Caco-2 (cell line): Measurements from ENCODE around the gene REG3A. TPM values are rescaled to one million over a fixed set of nuclear protein-coding genes. Genes with fewer than 3 reads are reported as not detected.
A peak's percentile ranks its signal among the peaks of the same experiment; 100 is the strongest.

Experiments used
- BruUV-seq: library from RNA; stranded (reverse); fragments of 400-500 nt; replicated peaks from 2 replicates; lab custom pipeline; 2021; lab: Mats Ljungman, UMichigan
- CTCF ChIA-PET: fragments of 300-600 bp; sonication (Branson Sonifier 250); formaldehyde crosslinking; loops from one replicate; lab custom pipeline; 2022; ENCODE audit warnings: antibody characterized with exemption; lab: Charles Lee
- POLR2A ChIA-PET: fragments of 300-600 bp; sonication (Branson Sonifier 250); formaldehyde crosslinking; loops from one replicate; lab custom pipeline; 2022; ENCODE audit warnings: antibody characterized with exemption; lab: Charles Lee
- DNase-seq, 2 experiments: peaks; one replicate each; pipeline versions ENCODE4 v3.0.0 to v3.0.0-alpha.2; 2020 to 2022
- H3K27me3 ChIP-seq: replicated peaks from 2 replicates; pipeline ENCODE4 v1.6.0; 2011; ENCODE audit warnings: low read length; ENCODE audit not compliant: control insufficient read depth, insufficient read depth
- H3K36me3 ChIP-seq: 2 replicates; pipeline ENCODE4 v1.5.1; 2011; ENCODE audit warnings: low read length; ENCODE audit not compliant: control insufficient read depth, insufficient read depth
- H3K4me1 ChIP-seq: fragments of 250-450 bp; sonication (Bioruptor Pico); 2 replicates; pipeline ENCODE4 v1.5.1; 2020; ENCODE audit warnings: mild to moderate bottlenecking
- H3K4me3 ChIP-seq: 2 replicates; pipeline ENCODE4 v1.5.1; 2011; ENCODE audit warnings: low read depth, mild to moderate bottlenecking, control low read depth, low read length
- H3K9me3 ChIP-seq: fragments of 250-450 bp; sonication (Bioruptor Pico); 2 replicates; pipeline ENCODE4 v1.5.1; 2020; ENCODE audit warnings: mild to moderate bottlenecking, moderate library complexity
- H3K27ac Mint-ChIP-seq: one replicate; pipeline ENCODE4 v1.8.0; 2022; ENCODE audit warnings: mixed read lengths; ENCODE audit not compliant: unreplicated experiment
- H3K27me3 Mint-ChIP-seq: one replicate; pipeline ENCODE4 v1.8.0; 2022; ENCODE audit warnings: mixed read lengths; ENCODE audit not compliant: insufficient read depth, unreplicated experiment
- H3K36me3 Mint-ChIP-seq: one replicate; pipeline ENCODE4 v1.8.0; 2022; ENCODE audit warnings: mild to moderate bottlenecking, mixed read lengths; ENCODE audit not compliant: insufficient read depth, unreplicated experiment
- H3K4me1 Mint-ChIP-seq: one replicate; pipeline ENCODE4 v1.8.0; 2022; ENCODE audit warnings: low read depth, mixed read lengths; ENCODE audit not compliant: unreplicated experiment
- H3K4me3 Mint-ChIP-seq: one replicate; pipeline ENCODE4 v1.8.0; 2022; ENCODE audit warnings: mild to moderate bottlenecking, moderate library complexity, mixed read lengths; ENCODE audit not compliant: unreplicated experiment
- H3K9me3 Mint-ChIP-seq: one replicate; pipeline ENCODE4 v1.8.0; 2022; ENCODE audit warnings: mixed read lengths; ENCODE audit not compliant: unreplicated experiment
- intact Hi-C: fragments of 100-400 bp; cut with micrococcal nuclease; formaldehyde crosslinking; loops from one replicate; pipeline ENCODE4 v1.10.0; 2022; ENCODE audit not compliant: unreplicated experiment
- total RNA-seq: library from RNA; stranded (reverse); gene quantifications from 2 replicates; pipeline ENCODE4 v1.2.3, GENCODE V29; 2022
- TF ChIP-seq, protein P1 (sequence below), 2 experiments: fragments of 200-600 bp in 1 of 2; IDR thresholded peaks; 1 replicate in 1 of 2; 2 replicates in 1 of 2; pipeline versions ENCODE4 v1.5.1 to v1.8.0; 2011 to 2022; ENCODE audit warnings: antibody characterized with exemption in 1 of 2, control low read depth in 1 of 2, inconsistent platforms in 1 of 2, low read depth in 1 of 2, low read length in 1 of 2, mild to moderate bottlenecking in 1 of 2, moderate library complexity in 1 of 2; ENCODE audit not compliant: insufficient read depth in 1 of 2, severe bottlenecking in 1 of 2, unreplicated experiment in 1 of 2

The REG3A gene
- total RNA-seq, 1 experiment from 2014 or later = 0.45 TPM

DNA sequence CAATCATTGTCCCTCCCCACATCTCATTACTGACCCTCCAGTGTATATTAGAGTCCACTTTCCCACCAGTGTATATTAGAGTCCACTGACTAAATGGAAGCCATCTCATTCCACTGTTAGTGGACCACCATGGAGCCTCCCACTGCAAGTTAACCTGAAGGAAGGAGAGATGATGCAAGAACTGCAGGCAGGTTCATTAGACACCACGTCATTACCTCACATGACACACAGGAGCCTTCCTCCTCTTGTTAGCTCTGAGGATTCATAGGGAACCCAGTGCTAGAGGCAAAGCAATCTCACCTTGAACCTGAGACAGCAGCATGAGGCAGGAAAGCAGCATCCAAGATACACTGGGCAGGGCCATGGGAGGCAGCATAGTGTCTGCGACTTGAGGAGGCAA, 523 bp downstream of the REG3A start:
- peaks cover 4% of the 10 kb centered on the region; the same call in 1 of the 2 replicates for H3K4me1 ChIP-seq
- CTCF ChIA-PET = no interaction called here
- intact Hi-C loops = no loop called here
- Mint-ChIP-seq H3K36me3 (no peaks in the 10 kb centered on the region), H3K9me3 (peaks cover 41% of the 10 kb centered on the region), H3K4me1 (no peaks in the 10 kb centered on the region), H3K4me3 (no peak overlapping the region), H3K27ac (peak overlapping the region; percentile 34), H3K27me3 (no peaks in the 10 kb centered on the region)
- H3K4me3 ChIP-seq = no peak overlapping the region
- no peak for DNase-seq
- no peaks in the 10 kb centered on the region for H3K36me3 ChIP-seq
- peaks cover 6% of the 10 kb centered on the region for H3K9me3 ChIP-seq
- H3K27me3 ChIP-seq = no peaks in the 10 kb centered on the region
- BruUV-seq = no TSS peak
- TF ChIP-seq, protein P1, sequence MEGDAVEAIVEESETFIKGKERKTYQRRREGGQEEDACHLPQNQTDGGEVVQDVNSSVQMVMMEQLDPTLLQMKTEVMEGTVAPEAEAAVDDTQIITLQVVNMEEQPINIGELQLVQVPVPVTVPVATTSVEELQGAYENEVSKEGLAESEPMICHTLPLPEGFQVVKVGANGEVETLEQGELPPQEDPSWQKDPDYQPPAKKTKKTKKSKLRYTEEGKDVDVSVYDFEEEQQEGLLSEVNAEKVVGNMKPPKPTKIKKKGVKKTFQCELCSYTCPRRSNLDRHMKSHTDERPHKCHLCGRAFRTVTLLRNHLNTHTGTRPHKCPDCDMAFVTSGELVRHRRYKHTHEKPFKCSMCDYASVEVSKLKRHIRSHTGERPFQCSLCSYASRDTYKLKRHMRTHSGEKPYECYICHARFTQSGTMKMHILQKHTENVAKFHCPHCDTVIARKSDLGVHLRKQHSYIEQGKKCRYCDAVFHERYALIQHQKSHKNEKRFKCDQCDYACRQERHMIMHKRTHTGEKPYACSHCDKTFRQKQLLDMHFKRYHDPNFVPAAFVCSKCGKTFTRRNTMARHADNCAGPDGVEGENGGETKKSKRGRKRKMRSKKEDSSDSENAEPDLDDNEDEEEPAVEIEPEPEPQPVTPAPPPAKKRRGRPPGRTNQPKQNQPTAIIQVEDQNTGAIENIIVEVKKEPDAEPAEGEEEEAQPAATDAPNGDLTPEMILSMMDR (IDR thresholded peaks at IDR 0.05; ENCODE audit: insufficient read depth in 1 of 2, low read depth in 1 of 2, low read length in 1 of 2, severe bottlenecking in 1 of 2, unreplicated experiment in 1 of 2) = no peak
- POLR2A ChIA-PET = no interaction called here

DNA sequence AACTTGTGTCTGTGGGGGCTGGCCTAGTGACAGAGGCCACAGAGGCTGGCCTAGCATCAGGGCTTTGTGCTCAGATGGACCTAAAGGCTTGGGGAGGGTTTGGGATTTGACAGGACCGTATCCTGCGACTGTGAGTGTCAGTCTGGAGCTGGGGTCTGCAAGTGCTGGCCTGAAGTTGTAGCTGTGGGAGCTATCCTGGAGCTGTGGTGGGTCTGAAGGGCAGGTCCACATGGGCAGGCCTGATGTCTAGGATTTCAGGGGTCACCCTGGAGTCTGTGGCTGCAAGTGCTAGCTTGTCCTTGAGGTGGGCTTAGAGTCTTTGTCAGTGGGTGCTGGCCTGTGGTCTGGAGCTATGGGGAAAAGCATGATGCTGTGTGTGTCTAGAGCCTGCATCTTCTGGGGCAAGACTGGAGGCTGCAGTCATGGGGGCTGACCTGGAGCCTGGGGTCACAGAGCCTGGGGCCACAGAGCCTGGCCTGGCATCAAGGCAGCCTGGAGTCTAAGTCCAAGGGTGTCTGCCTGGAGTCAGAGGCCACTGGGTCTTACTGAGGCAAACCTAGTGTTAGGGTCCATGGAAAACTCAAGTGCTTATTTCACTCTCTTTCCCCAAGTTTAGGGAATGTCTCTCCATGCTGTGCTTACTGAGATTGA, 3.6 kb downstream of the REG3A start:
- peaks cover 34% of the 10 kb centered on the region for H3K9me3 Mint-ChIP-seq
- no peak for DNase-seq
- Histone ChIP-seq H3K27me3 (no peaks in the 10 kb centered on the region), H3K4me1 (no peaks in the 10 kb centered on the region), H3K4me3 (no peak overlapping the region), H3K36me3 (no peaks in the 10 kb centered on the region), H3K9me3 (no peaks in the 10 kb centered on the region)
- POLR2A ChIA-PET = no interaction called here
- H3K4me1 Mint-ChIP-seq = no peaks in the 10 kb centered on the region
- H3K27ac Mint-ChIP-seq = no peak overlapping the region
- H3K4me3 Mint-ChIP-seq = no peak overlapping the region
- no peaks in the 10 kb centered on the region for H3K36me3 Mint-ChIP-seq
- BruUV-seq = no TSS peak
- intact Hi-C loops = no loop called here
- H3K27me3 Mint-ChIP-seq = no peaks in the 10 kb centered on the region
- CTCF ChIA-PET = interaction anchor here (0.6 kb wide), 1 partner anchor 174 kb away, joined by 5 read pairs; no protein-coding TSS in a partner anchor
- TF ChIP-seq, protein P1 (IDR thresholded peaks at IDR 0.05; ENCODE audit: insufficient read depth in 1 of 2, low read depth in 1 of 2, low read length in 1 of 2, severe bottlenecking in 1 of 2, unreplicated experiment in 1 of 2) = no peak

DNA sequence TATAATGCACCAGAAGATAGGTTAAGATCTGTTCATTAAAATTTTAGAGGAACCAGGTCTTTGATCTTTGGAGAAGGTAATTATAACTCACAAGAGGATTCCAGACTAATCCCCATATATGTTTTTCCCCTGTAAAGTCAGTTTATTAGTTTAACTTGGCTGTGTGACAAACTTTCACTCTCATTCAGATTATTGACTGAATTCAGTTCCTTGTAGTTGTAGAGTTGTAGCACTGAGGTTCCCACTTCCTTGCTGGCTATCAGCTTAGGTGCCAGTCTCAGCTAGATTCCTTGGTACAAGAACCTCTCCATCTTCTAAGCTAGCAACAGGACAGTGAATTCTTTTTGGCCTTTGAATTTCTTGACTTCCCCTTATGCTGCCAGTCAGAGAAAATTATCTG, 20.1 kb downstream of the REG3A start:
- H3K27me3 ChIP-seq = no peaks in the 10 kb centered on the region
- intact Hi-C loops = no loop called here

More for the DNA sequence above, 20.1 kb downstream of the REG3A start:
- no peak for DNase-seq
- Mint-ChIP-seq H3K9me3 (no peaks in the 10 kb centered on the region), H3K4me1 (no peaks in the 10 kb centered on the region), H3K27ac (no peak overlapping the region), H3K27me3 (no peaks in the 10 kb centered on the region), H3K4me3 (no peak overlapping the region), H3K36me3 (no peaks in the 10 kb centered on the region)
- BruUV-seq = no TSS peak
- TF ChIP-seq, protein P1 (IDR thresholded peaks at IDR 0.05; ENCODE audit: insufficient read depth in 1 of 2, low read depth in 1 of 2, low read length in 1 of 2, severe bottlenecking in 1 of 2, unreplicated experiment in 1 of 2) = no peak
- CTCF ChIA-PET = no interaction called here
- Histone ChIP-seq H3K36me3 (no peaks in the 10 kb centered on the region), H3K4me1 (no peaks in the 10 kb centered on the region), H3K9me3 (no peaks in the 10 kb centered on the region), H3K4me3 (no peak overlapping the region)
- POLR2A ChIA-PET = no interaction called here
